Endothelial cell of umbilical vein (primary cell): ENCODE results near the gene SLC27A2. TPM values are rescaled to one million over a fixed set of nuclear protein-coding genes. Genes with fewer than 3 reads are reported as not detected.

Experiments used
- BruUV-seq: library from RNA; stranded (reverse); fragments of 400-500 nt; replicated peaks from 2 replicates; lab custom pipeline; 2021; lab: Mats Ljungman, UMichigan
- CTCF ChIA-PET: fragments of 300-600, 350-600 bp; sonication (Branson Sonifier 250); formaldehyde crosslinking; loops from one replicate; lab custom pipeline; 2021; ENCODE audit warnings: antibody characterized with exemption, inconsistent platforms; lab: Charles Lee
- POLR2A ChIA-PET: fragments of 300-600, 350-600 bp; sonication (Branson Sonifier 250); formaldehyde crosslinking; loops from one replicate; lab custom pipeline; 2021; ENCODE audit warnings: antibody characterized with exemption, inconsistent platforms; lab: Charles Lee
- DNase-seq: peaks from one replicate; pipeline ENCODE4 v3.0.0-alpha.2; 2011; ENCODE audit warnings: low read depth, low spot score
- FAIRE-seq: peaks from 2 replicates; lab custom pipeline; 2011; peaks lifted over from hg19 to GRCh38; lab: Jason Lieb, UNC
- H2AFZ ChIP-seq: 2 replicates; pipeline ENCODE4 v1.6.0; 2012; ENCODE audit warnings: low read depth, low read length, control low read depth, inconsistent platforms
- H3K27ac ChIP-seq: 2 replicates; pipeline ENCODE4 v1.5.1; 2011; ENCODE audit warnings: low read depth, mild to moderate bottlenecking, control low read depth, low read length, moderate library complexity; ENCODE audit not compliant: insufficient read depth
- H3K27me3 ChIP-seq, 2 experiments: 2 replicates each; pipeline versions ENCODE4 v1.6.0 to v1.6.1; 2011; ENCODE audit warnings: low read length in 2 of 2, mixed read lengths in 1 of 2; ENCODE audit not compliant: control insufficient read depth in 2 of 2, insufficient read depth in 2 of 2
- H3K36me3 ChIP-seq, 2 experiments: 2 replicates in 1 of 2; 3 replicates in 1 of 2; pipeline ENCODE4 v1.5.1; 2011; ENCODE audit warnings: low read length in 2 of 2, mild to moderate bottlenecking in 1 of 2, moderate library complexity in 1 of 2; ENCODE audit not compliant: control insufficient read depth in 2 of 2, insufficient read depth in 2 of 2; ENCODE audit errors: extremely low read depth in 1 of 2
- H3K4me1 ChIP-seq: 3 replicates; pipeline ENCODE4 v1.5.1; 2011; ENCODE audit warnings: mild to moderate bottlenecking, low read length; ENCODE audit not compliant: control insufficient read depth, insufficient read depth; ENCODE audit errors: extremely low read depth
- H3K4me2 ChIP-seq: 2 replicates; pipeline ENCODE4 v1.6.1; 2011; ENCODE audit warnings: low read length, control low read depth, mixed read lengths; ENCODE audit not compliant: insufficient read depth
- H3K4me3 ChIP-seq, 3 experiments: fragments of 200-600 bp in 1 of 3; sonication (generic), shearing (Covaris generic) in 1 of 3; replicated peaks in 1 of 3; 2 replicates each; pipeline ENCODE4 v1.5.1; 2011 to 2016; ENCODE audit warnings: control low read depth in 3 of 3, low read length in 3 of 3, mild to moderate bottlenecking in 2 of 3, inconsistent platforms in 1 of 3, low read depth in 1 of 3, moderate library complexity in 1 of 3; ENCODE audit not compliant: insufficient read depth in 1 of 3
- H3K79me2 ChIP-seq: 2 replicates; pipeline ENCODE4 v1.6.0; 2012; ENCODE audit warnings: low read length, inconsistent platforms; ENCODE audit not compliant: control insufficient read depth, insufficient read depth
- H3K9ac ChIP-seq: replicated peaks from 2 replicates; pipeline ENCODE3; 2011; ENCODE audit warnings: low read length, control low read depth; ENCODE audit not compliant: insufficient read depth; ENCODE audit errors: extremely low read depth
- H3K9me1 ChIP-seq: replicated peaks from 3 replicates; pipeline ENCODE4 v1.6.0; 2011; ENCODE audit warnings: mild to moderate bottlenecking, low read length; ENCODE audit not compliant: control insufficient read depth, insufficient read depth; ENCODE audit errors: extremely low read depth
- H3K9me3 ChIP-seq: replicated peaks from 2 replicates; pipeline ENCODE4 v1.5.1; 2012; ENCODE audit warnings: low read length, inconsistent platforms; ENCODE audit not compliant: control insufficient read depth, insufficient read depth
- H4K20me1 ChIP-seq: replicated peaks from 2 replicates; pipeline ENCODE3; 2011; ENCODE audit warnings: mild to moderate bottlenecking, low read length; ENCODE audit not compliant: control insufficient read depth, insufficient read depth; ENCODE audit errors: extremely low read depth
- EZH2 ChIP-seq: IDR thresholded peaks from 2 replicates; pipeline ENCODE4 v1.6.1; 2012; ENCODE audit warnings: borderline replicate concordance, low read depth, mild to moderate bottlenecking, moderate library complexity, low read length, inconsistent platforms; ENCODE audit not compliant: severe bottlenecking
- FOS ChIP-seq: IDR thresholded peaks from 2 replicates; pipeline ENCODE4 v1.6.1; 2011; ENCODE audit warnings: mild to moderate bottlenecking, low read length, moderate library complexity, borderline replicate concordance; ENCODE audit not compliant: insufficient read depth
- GATA2 ChIP-seq: IDR thresholded peaks from 2 replicates; pipeline ENCODE4 v1.7.0; 2011; ENCODE audit warnings: low read depth, mild to moderate bottlenecking, moderate library complexity, mixed read lengths, low read length; ENCODE audit not compliant: insufficient read length, insufficient read depth
- JUN ChIP-seq: IDR thresholded peaks from 2 replicates; pipeline ENCODE4 v1.6.1; 2011; ENCODE audit warnings: borderline replicate concordance, low read depth; ENCODE audit not compliant: insufficient read length, insufficient read depth
- MYC ChIP-seq: IDR thresholded peaks from one replicate; pipeline ENCODE4 v1.6.1; 2011; ENCODE audit warnings: mild to moderate bottlenecking, low read depth, low read length
- POLR2A ChIP-seq: IDR thresholded peaks from 2 replicates; pipeline ENCODE4 v1.6.1; 2012; ENCODE audit warnings: low read depth, mild to moderate bottlenecking, control low read depth, low read length
- POLR2AphosphoS5 ChIP-seq: IDR thresholded peaks from 2 replicates; pipeline ENCODE4 v1.6.1; 2012; ENCODE audit warnings: low read depth, mild to moderate bottlenecking, control low read depth, low read length, moderate library complexity; ENCODE audit not compliant: insufficient read depth
- dilution Hi-C: fragments of 300-500 bp; cut with MboI; formaldehyde crosslinking; loops from one replicate; pipeline ENCODE4 v1.15.0; 2019; ENCODE audit warnings: low sequenced_read_pairs; ENCODE audit not compliant: extremely low pct_ligation_motif_present
- intact Hi-C: fragments of 100-400 bp; cut with micrococcal nuclease; formaldehyde crosslinking; loops from one replicate; pipeline ENCODE4 v1.10.0; 2022
- polyA plus RNA-seq, 4 experiments: library from polyadenylated mRNA; depleted of rRNA in 3 of 4; stranded (reverse) in 3 of 4; unstranded in 1 of 4; fragments of >200 nt; gene quantifications; 2 replicates each; pipeline versions ENCODE4 v1.2.1 to v1.2.3, GENCODE V29; 2011 to 2012; ENCODE audit warnings: missing spikeins in 1 of 4
- total RNA-seq: library from RNA; stranded (reverse); gene quantifications from 2 replicates; pipeline ENCODE4 v1.2.3, GENCODE V29; 2021
- TF ChIP-seq, protein P1 (sequence below), 2 donors: IDR thresholded peaks; 1 replicate in 1 of 2; 2 replicates in 1 of 2; pipeline ENCODE4 v1.5.1; 2011; ENCODE audit warnings: low read length in 2 of 2, mild to moderate bottlenecking in 2 of 2, moderate library complexity in 2 of 2, control low read depth in 1 of 2, inconsistent platforms in 1 of 2, low read depth in 1 of 2; ENCODE audit not compliant: insufficient read depth in 1 of 2; ENCODE audit errors: extremely low read depth in 1 of 2
- TF ChIP-seq, protein P2 (sequence below): IDR thresholded peaks from 2 replicates; pipeline ENCODE4 v1.6.1; 2011; ENCODE audit not compliant: insufficient read depth, insufficient read length

SLC27A2 gene
- total and polyA plus RNA-seq, 2 donors (not counting 3 experiments of a cell fraction or from before 2014, with no cell fraction given), result not detected

GRCh38 chr15:50192164-50192563 lies 10.2 kb downstream of the SLC27A2 start:
- Histone ChIP-seq H2AFZ (no peak overlapping the region), H3K9me1 (no peaks in the 10 kb centered on the region), H3K9me3 (no peaks in the 10 kb centered on the region), H4K20me1 (no peaks in the 10 kb centered on the region), H3K4me1 (no peaks in the 10 kb centered on the region), H3K4me2 (no peak overlapping the region), H3K9ac (no peak overlapping the region), H3K4me3 (no peak overlapping the region), H3K27ac (no peak overlapping the region), H3K27me3 (peaks cover 2 to 5% of the 10 kb centered on the region in 2 experiments), H3K36me3 (no peaks in the 10 kb centered on the region), H3K79me2 (no peaks in the 10 kb centered on the region)
- intact Hi-C loops (loop anchor here (5.0 kb wide), 1 partner anchor 50 kb away; no protein-coding TSS in a partner anchor), dilution Hi-C loops (no loop called here)
- CTCF ChIA-PET, result no interaction called here
- POLR2A ChIA-PET, result no interaction called here
- DNase-seq, result no peak
- no TSS peak for BruUV-seq
- no peak for FAIRE-seq
- TF ChIP-seq POLR2A (no peak), EZH2 (no peak), MYC (no peak), FOS (no peak)
- TF ChIP-seq, protein P1, sequence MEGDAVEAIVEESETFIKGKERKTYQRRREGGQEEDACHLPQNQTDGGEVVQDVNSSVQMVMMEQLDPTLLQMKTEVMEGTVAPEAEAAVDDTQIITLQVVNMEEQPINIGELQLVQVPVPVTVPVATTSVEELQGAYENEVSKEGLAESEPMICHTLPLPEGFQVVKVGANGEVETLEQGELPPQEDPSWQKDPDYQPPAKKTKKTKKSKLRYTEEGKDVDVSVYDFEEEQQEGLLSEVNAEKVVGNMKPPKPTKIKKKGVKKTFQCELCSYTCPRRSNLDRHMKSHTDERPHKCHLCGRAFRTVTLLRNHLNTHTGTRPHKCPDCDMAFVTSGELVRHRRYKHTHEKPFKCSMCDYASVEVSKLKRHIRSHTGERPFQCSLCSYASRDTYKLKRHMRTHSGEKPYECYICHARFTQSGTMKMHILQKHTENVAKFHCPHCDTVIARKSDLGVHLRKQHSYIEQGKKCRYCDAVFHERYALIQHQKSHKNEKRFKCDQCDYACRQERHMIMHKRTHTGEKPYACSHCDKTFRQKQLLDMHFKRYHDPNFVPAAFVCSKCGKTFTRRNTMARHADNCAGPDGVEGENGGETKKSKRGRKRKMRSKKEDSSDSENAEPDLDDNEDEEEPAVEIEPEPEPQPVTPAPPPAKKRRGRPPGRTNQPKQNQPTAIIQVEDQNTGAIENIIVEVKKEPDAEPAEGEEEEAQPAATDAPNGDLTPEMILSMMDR (IDR thresholded peaks at IDR 0.05; ENCODE audit: extremely low read depth in 1 of 2, insufficient read depth in 1 of 2, low read depth in 1 of 2, low read length in 2 of 2), result no peak

DNA sequence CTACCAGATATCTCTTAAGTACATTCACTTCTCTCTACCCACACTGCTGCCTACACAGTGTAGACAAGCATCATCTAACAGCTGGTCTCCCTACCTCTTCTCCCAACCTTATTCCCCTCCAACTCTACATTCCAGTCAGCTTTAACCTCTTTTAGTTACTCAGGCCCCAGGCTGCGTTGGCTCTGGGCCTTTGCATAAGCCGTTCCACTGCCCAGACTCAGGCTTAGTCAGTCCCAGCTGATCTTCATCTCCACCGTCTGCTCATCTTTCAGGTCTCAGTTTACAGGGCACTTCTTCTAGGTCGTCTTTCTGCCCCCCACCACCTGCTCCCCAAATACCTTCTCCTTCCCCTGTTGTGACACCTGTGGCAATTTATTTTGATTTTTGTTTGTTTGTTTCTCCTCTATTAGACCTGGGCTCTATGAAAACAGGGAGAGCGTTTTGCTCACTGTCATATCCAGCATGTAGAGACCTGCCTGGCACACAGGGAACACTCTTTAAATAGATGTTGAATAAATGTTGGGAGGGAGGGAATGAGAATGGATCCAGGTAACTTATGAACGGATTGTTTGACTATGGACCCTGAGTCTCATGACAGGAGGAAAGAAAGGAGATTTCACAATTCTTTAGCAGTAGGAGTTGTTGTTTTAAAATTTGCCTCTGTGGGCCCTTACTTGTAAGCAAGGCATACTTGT lies 11.1 kb downstream of the SLC27A2 start:
- no peak for TF ChIP-seq POLR2A
- no peak for TF ChIP-seq JUN
- TF ChIP-seq MYC, result no peak
- TF ChIP-seq, protein P2, sequence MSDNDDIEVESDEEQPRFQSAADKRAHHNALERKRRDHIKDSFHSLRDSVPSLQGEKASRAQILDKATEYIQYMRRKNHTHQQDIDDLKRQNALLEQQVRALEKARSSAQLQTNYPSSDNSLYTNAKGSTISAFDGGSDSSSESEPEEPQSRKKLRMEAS, result no peak
- TF ChIP-seq FOS, result no peak
- TF ChIP-seq EZH2, result no peak
- no peak for TF ChIP-seq GATA2
- no peak for TF ChIP-seq POLR2AphosphoS5
- TF ChIP-seq, protein P1 (IDR thresholded peaks at IDR 0.05; ENCODE audit: extremely low read depth in 1 of 2, insufficient read depth in 1 of 2, low read depth in 1 of 2, low read length in 2 of 2), result no peak
- Histone ChIP-seq H3K27me3 (peaks cover 2 to 5% of the 10 kb centered on the region in 2 experiments), H3K4me3 (no peak overlapping the region), H3K9ac (no peak overlapping the region), H3K36me3 (no peaks in the 10 kb centered on the region), H2AFZ (no peak overlapping the region), H4K20me1 (no peaks in the 10 kb centered on the region), H3K79me2 (no peaks in the 10 kb centered on the region), H3K9me3 (no peaks in the 10 kb centered on the region), H3K9me1 (no peaks in the 10 kb centered on the region), H3K4me1 (no peaks in the 10 kb centered on the region), H3K27ac (no peak overlapping the region), H3K4me2 (no peak overlapping the region)
- DNase-seq, result no peak
- BruUV-seq, result no TSS peak
- intact Hi-C loops (loop anchor here (5.0 kb wide), 1 partner anchor 49 kb away; no protein-coding TSS in a partner anchor), dilution Hi-C loops (no loop called here)
- ChIA-PET POLR2A (no interaction called here), CTCF (no interaction called here)
- no peak for FAIRE-seq
